Measurements from ENCODE around the gene LACTB.

Gene LACTB

GRCh38 chr15:63114465-63114864 lies 7.2 kb upstream of the LACTB start:
- H3K27ac ChIP-seq, result no peak overlapping the region
- no peak for TF ChIP-seq CTCF (conservative IDR thresholded peaks at IDR 0.05)

GRCh38 chr15:63118854-63119253 lies 2.8 kb upstream of the LACTB start:
- no peak overlapping the region for H3K27ac ChIP-seq

GRCh38 chr15:63122002-63122875 lies 578 bp downstream of the LACTB start:
- H3K27ac ChIP-seq, result peak overlapping the region; percentile 86
- peak; percentile 35 for TF ChIP-seq CTCF (conservative IDR thresholded peaks at IDR 0.05)

More at GRCh38 chr15:63118854-63119253, 2.8 kb upstream of the LACTB start:
- no peak for TF ChIP-seq CTCF (conservative IDR thresholded peaks at IDR 0.05)

- TF ChIP-seq CTCF (conservative IDR thresholded peaks at IDR 0.05), result no peak
- no peak overlapping the region for H3K27ac ChIP-seq
Observed at GRCh38 chr15:63124506-63124905, 2.8 kb downstream of the LACTB start.

GRCh38 chr15:63126726-63127125 lies 5.1 kb downstream of the LACTB start:
- H3K27ac ChIP-seq, result no peak overlapping the region
- TF ChIP-seq CTCF (conservative IDR thresholded peaks at IDR 0.05), result no peak

GRCh38 chr15:63133786-63134185 lies 12.1 kb downstream of the LACTB start:
- TF ChIP-seq CTCF (conservative IDR thresholded peaks at IDR 0.05), result no peak
- no peak overlapping the region for H3K27ac ChIP-seq

GRCh38 chr15:63134245-63134985 lies 12.8 kb downstream of the LACTB start:
- no peak for TF ChIP-seq CTCF (conservative IDR thresholded peaks at IDR 0.05)
- no peak overlapping the region for H3K27ac ChIP-seq

Data from VCaP (cell line).